Left lung (tissue), 10 donors: Measurements from ENCODE around the gene HNMT. TPM values are rescaled to one million over a fixed set of nuclear protein-coding genes. Genes with fewer than 3 reads are reported as not detected.

Experiments
- ATAC-seq: fragments of 200-7000 bp; cut with Tn5 transposase; one replicate; pipeline ENCODE4 v1.9.1; 2020; ENCODE audit warnings: moderate library complexity
- DNase-seq, 4 donors: peaks; one replicate each; pipeline ENCODE4 v3.0.0-alpha.2; 2013 to 2020
- H3K27ac ChIP-seq, 2 donors: fragments of 200-600 bp; sonication (generic) in 1 of 2; one replicate each; pipeline versions ENCODE4 v1.5.0 to v1.8.0; 2020 to 2021
- H3K27me3 ChIP-seq, 2 donors: fragments of 200-600 bp; sonication (generic) in 1 of 2; one replicate each; pipeline versions ENCODE4 v1.5.0 to v1.8.0; 2020 to 2021
- H3K36me3 ChIP-seq, 2 donors: fragments of 200-600 bp; sonication (generic) in 1 of 2; one replicate each; pipeline versions ENCODE4 v1.5.0 to v1.8.0; 2020 to 2021
- H3K4me1 ChIP-seq, 2 donors: fragments of 200-600 bp; one replicate each; pipeline ENCODE4 v1.8.0; 2021
- H3K4me3 ChIP-seq, 2 donors: fragments of 200-600 bp; sonication (generic) in 1 of 2; one replicate each; pipeline versions ENCODE4 v1.5.0 to v1.8.0; 2020 to 2021; ENCODE audit warnings: mild to moderate bottlenecking in 1 of 2
- H3K9me3 ChIP-seq, 2 donors: fragments of 200-600 bp; sonication (generic) in 1 of 2; one replicate each; pipeline versions ENCODE4 v1.5.0 to v1.8.0; 2020 to 2021
- CTCF ChIP-seq, 2 donors: fragments of 200-600 bp; sonication (generic) in 1 of 2; IDR thresholded peaks; one replicate each; pipeline versions ENCODE4 v1.5.0 to v1.8.0; 2021; ENCODE audit warnings: antibody characterized with exemption in 2 of 2
- intact Hi-C, 2 donors: fragments of 100-400 bp; cut with DNase I; formaldehyde crosslinking; loops; one replicate each; pipeline versions ENCODE4 v1.11.2 to v1.14.2; 2022
- polyA plus RNA-seq, 6 donors: library from polyadenylated mRNA; unstranded; fragments of 120-200 nt; gene quantifications; one replicate each; pipeline ENCODE4 v1.2.1, GENCODE V29; 2013; ENCODE audit not compliant: insufficient read length in 6 of 6
- total RNA-seq, 2 donors: library from RNA; stranded (reverse); fragmentation: NEBNext Ultra II Directional; extraction: Animal tissue kit (Norgen Biotek cat#: 25700); gene quantifications; one replicate each; pipeline ENCODE4 v1.2.1, GENCODE V29; 2021
- donor health status: DM: no; HTN: yes; CAD: no.
- donor health status: DM: no; HTN: no; CAD: no.

The HNMT gene
- total and polyA plus RNA-seq, 8 donors = 53.0 to 98.9 (median 82.8) TPM

- TF ChIP-seq CTCF (IDR thresholded peaks at IDR 0.05) = no peak
- no peak overlapping the region for H3K4me3 ChIP-seq
- no peaks in the 10 kb centered on the region for H3K4me1 ChIP-seq
- H3K27ac ChIP-seq = no peak overlapping the region
- ATAC-seq (no peak), DNase-seq (peak in 2 of 4 donors; percentile 60 to 61)
- intact Hi-C loops = loop anchor here in 1 of 2 donors (10.0 kb wide), 1 partner anchor 155 kb away; no protein-coding TSS in a partner anchor
- no peaks in the 10 kb centered on the region for H3K36me3 ChIP-seq
- no peaks in the 10 kb centered on the region for H3K27me3 ChIP-seq
- H3K9me3 ChIP-seq = no peaks in the 10 kb centered on the region
These were observed 24.1 kb upstream of the HNMT start for GRCh38 chr2:137940154-137940553.

DNA sequence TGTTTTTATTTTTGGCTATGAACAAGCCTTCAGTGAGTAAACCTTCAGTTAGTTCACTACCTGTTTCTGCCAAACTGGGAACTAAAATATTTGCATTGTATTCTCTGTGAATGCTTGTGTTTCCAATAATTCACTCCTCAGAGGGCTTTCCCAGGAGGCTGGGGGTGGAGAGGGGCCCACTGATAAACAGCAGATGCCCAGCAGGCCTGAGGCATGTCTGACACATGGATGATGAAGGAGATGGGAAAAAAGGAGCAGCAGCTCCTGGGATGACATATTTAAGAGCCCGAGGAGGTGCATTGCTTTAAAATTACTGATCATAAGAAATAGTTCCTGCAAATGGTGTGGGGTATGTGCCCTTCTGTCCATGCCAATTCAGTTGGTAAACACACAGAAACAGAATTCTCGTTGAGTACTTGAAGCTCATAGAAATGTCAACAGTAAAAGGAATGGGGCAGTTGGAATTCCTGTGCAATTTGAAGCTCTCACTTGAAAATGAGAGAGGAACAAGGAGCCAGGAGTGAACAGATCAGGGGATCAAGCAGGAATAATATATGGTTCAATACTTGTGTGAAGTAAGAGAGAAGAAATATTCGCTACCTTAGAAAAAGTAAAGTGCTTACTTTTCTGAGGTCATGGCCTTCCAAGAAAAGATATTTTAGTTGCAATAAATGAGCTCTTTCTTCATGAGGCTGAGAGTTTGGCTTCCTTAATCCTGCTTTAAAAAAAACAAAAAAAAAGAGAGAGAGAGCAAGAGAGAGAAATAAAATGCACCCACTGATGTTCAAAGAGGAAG, 22.0 kb upstream of the HNMT start:
- peak overlapping the region in 1 of 2 donors; percentile 65 for H3K27ac ChIP-seq
- ATAC-seq = peak; percentile 71

GRCh38 chr2:137942833-137943677, 21.2 kb upstream of the HNMT start:
- ATAC-seq (no peak), DNase-seq (no peak)
- Histone ChIP-seq H3K4me3 (no peak overlapping the region), H3K36me3 (no peaks in the 10 kb centered on the region), H3K9me3 (no peaks in the 10 kb centered on the region), H3K4me1 (no peaks in the 10 kb centered on the region), H3K27ac (peak overlapping the region in 1 of 2 donors; percentile 65), H3K27me3 (no peaks in the 10 kb centered on the region)
- TF ChIP-seq CTCF (IDR thresholded peaks at IDR 0.05) = no peak
- intact Hi-C loops = loop anchor here in 1 of 2 donors (10.0 kb wide), 1 partner anchor 152 kb away; no protein-coding TSS in a partner anchor

More for the DNA sequence above, 22.0 kb upstream of the HNMT start:
- H3K4me1 ChIP-seq = no peaks in the 10 kb centered on the region
- no peaks in the 10 kb centered on the region for H3K9me3 ChIP-seq
- intact Hi-C loops = loop anchor here in 1 of 2 donors (10.0 kb wide), 1 partner anchor 153 kb away; no protein-coding TSS in a partner anchor
- H3K27me3 ChIP-seq = no peaks in the 10 kb centered on the region
- H3K4me3 ChIP-seq = no peak overlapping the region
- no peak for TF ChIP-seq CTCF (IDR thresholded peaks at IDR 0.05)
- DNase-seq = no peak
- H3K36me3 ChIP-seq = no peaks in the 10 kb centered on the region

- no peak overlapping the region for H3K27ac ChIP-seq
- H3K9me3 ChIP-seq = no peaks in the 10 kb centered on the region
- intact Hi-C loops = loop anchor here in 1 of 2 donors (10.0 kb wide), 1 partner anchor 151 kb away; no protein-coding TSS in a partner anchor
- DNase-seq (no peak), ATAC-seq (no peak)
- no peak for TF ChIP-seq CTCF (IDR thresholded peaks at IDR 0.05)
- H3K36me3 ChIP-seq = no peaks in the 10 kb centered on the region
- no peaks in the 10 kb centered on the region for H3K27me3 ChIP-seq
- H3K4me3 ChIP-seq = no peak overlapping the region
- H3K4me1 ChIP-seq = no peaks in the 10 kb centered on the region
These were observed 20.5 kb upstream of the HNMT start for GRCh38 chr2:137943678-137944347.
